Measurements from ENCODE around the gene SOX4.
"Not testable (repeated sequence)": the region's sequence is repeated elsewhere in the genome, so short reads cannot be mapped to it uniquely, and the experiment has no call there.

The SOX4 gene

GRCh38 chr6:21593412-21593926 lies at the start of gene SOX4:
Gene SOX4, plus strand, starts transcription at chr6:21593751. Its CDS starts 784 bp downstream, at chr6:21594535.
- DNase-seq (ENCODE audit: low read depth in 2 of 2) = peak in 1 of 2 donors; percentile 23

GRCh38 chr6:21552286-21552685 lies 41.3 kb upstream of the SOX4 start:
- DNase-seq (ENCODE audit: low read depth in 2 of 2) = not testable (repeated sequence)

- DNase-seq (ENCODE audit: low read depth in 2 of 2) = no peak
These were observed 39.3 kb upstream of the SOX4 start for GRCh38 chr6:21554286-21554685.

- DNase-seq (ENCODE audit: low read depth in 2 of 2) = no peak
These were observed 38.4 kb upstream of the SOX4 start for GRCh38 chr6:21555197-21555596.

GRCh38 chr6:21556511-21556910 lies 37.0 kb upstream of the SOX4 start:
- DNase-seq (ENCODE audit: low read depth in 2 of 2) = no peak

GRCh38 chr6:21556968-21557721 lies 36.4 kb upstream of the SOX4 start:
- DNase-seq (ENCODE audit: low read depth in 2 of 2) = no peak

- no peak for DNase-seq (ENCODE audit: low read depth in 2 of 2)
These were observed 34.3 kb upstream of the SOX4 start for GRCh38 chr6:21559238-21559637.

GRCh38 chr6:21560249-21560648 lies 33.3 kb upstream of the SOX4 start:
- no peak for DNase-seq (ENCODE audit: low read depth in 2 of 2)

- no peak for DNase-seq (ENCODE audit: low read depth in 2 of 2)
These were observed 28.1 kb upstream of the SOX4 start for GRCh38 chr6:21565431-21565830.

GRCh38 chr6:21578523-21578922 lies 15.0 kb upstream of the SOX4 start:
- DNase-seq (ENCODE audit: low read depth in 2 of 2) = no peak

- DNase-seq (ENCODE audit: low read depth in 2 of 2) = no peak
These were observed 10.9 kb upstream of the SOX4 start for GRCh38 chr6:21582651-21583050.

- no peak for DNase-seq (ENCODE audit: low read depth in 2 of 2)
These were observed 7.3 kb upstream of the SOX4 start for GRCh38 chr6:21586300-21586699.

GRCh38 chr6:21586740-21587178 lies 6.8 kb upstream of the SOX4 start:
- DNase-seq (ENCODE audit: low read depth in 2 of 2) = no peak

GRCh38 chr6:21587179-21587960 lies 6.2 kb upstream of the SOX4 start:
- DNase-seq (ENCODE audit: low read depth in 2 of 2) = no peak

GRCh38 chr6:21587961-21588480 lies 5.5 kb upstream of the SOX4 start:
- DNase-seq (ENCODE audit: low read depth in 2 of 2) = no peak

- DNase-seq (ENCODE audit: low read depth in 2 of 2) = peak in 1 of 2 donors; percentile 5
These were observed 4.8 kb upstream of the SOX4 start for GRCh38 chr6:21588481-21589351.

- DNase-seq (ENCODE audit: low read depth in 2 of 2) = peak; percentile 33 to 75
These were observed 3.9 kb upstream of the SOX4 start for GRCh38 chr6:21589352-21590345.

- DNase-seq (ENCODE audit: low read depth in 2 of 2) = no peak
These were observed 3.2 kb upstream of the SOX4 start for GRCh38 chr6:21590346-21590745.

- DNase-seq (ENCODE audit: low read depth in 2 of 2) = no peak
These were observed 2.1 kb upstream of the SOX4 start for GRCh38 chr6:21591446-21591845.

GRCh38 chr6:21592953-21593352 lies 598 bp upstream of the SOX4 start:
- no peak for DNase-seq (ENCODE audit: low read depth in 2 of 2)
